ENCODE data around the gene NPY2R.

The NPY2R gene

DNA sequence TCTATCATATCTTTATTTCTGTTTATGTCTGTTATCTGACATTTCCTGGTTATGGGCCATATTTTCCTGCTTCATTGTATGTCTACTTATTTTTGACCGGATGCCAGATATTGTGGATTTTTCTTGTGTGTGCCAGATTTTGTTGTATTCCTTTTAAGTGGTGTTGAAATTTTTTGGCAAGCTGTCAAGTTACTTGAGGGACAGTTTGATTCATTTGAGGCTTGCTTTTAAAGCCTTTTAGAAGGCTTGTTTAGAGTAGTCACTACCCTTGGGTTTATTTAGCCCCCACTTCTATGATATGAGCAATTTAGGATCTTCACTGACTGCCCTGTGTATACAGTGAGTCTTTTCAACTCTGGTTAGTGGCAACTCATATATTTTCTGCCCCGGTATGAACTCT is 29.2 kb upstream of the NPY2R start:
- TF ChIP-seq, protein P1, sequence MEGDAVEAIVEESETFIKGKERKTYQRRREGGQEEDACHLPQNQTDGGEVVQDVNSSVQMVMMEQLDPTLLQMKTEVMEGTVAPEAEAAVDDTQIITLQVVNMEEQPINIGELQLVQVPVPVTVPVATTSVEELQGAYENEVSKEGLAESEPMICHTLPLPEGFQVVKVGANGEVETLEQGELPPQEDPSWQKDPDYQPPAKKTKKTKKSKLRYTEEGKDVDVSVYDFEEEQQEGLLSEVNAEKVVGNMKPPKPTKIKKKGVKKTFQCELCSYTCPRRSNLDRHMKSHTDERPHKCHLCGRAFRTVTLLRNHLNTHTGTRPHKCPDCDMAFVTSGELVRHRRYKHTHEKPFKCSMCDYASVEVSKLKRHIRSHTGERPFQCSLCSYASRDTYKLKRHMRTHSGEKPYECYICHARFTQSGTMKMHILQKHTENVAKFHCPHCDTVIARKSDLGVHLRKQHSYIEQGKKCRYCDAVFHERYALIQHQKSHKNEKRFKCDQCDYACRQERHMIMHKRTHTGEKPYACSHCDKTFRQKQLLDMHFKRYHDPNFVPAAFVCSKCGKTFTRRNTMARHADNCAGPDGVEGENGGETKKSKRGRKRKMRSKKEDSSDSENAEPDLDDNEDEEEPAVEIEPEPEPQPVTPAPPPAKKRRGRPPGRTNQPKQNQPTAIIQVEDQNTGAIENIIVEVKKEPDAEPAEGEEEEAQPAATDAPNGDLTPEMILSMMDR (IDR thresholded peaks at IDR 0.05; ENCODE audit: control insufficient read depth, insufficient read depth, low read depth, low read length, missing control alignments), result no peak
- no peak overlapping the region for H3K4me3 ChIP-seq (ENCODE audit: control insufficient read depth, low read depth, low read length)
- DNase-seq (ENCODE audit: low read depth), result no peak

DNA sequence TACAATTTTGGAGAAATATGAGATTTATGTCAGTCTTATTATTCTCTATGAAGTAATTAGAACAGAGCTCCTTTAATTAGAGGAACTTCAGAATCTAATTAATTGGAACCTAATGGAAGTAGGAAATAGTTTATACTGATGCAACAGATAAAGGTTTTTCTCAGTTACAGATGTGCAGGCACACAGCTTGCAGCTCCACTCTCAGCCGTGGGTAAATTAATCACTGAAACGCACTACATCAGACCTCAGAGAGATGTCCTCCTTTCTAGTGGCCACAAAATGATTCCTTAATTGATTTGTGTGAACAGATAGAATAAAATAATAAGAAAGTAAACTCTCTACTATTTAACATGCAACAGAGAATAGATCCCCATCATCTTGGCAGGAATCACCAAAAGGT is 21.5 kb upstream of the NPY2R start:
- DNase-seq (ENCODE audit: low read depth), result no peak
- TF ChIP-seq, protein P1 (IDR thresholded peaks at IDR 0.05; ENCODE audit: control insufficient read depth, insufficient read depth, low read depth, low read length, missing control alignments), result no peak
- no peak overlapping the region for H3K4me3 ChIP-seq (ENCODE audit: control insufficient read depth, low read depth, low read length)

DNA sequence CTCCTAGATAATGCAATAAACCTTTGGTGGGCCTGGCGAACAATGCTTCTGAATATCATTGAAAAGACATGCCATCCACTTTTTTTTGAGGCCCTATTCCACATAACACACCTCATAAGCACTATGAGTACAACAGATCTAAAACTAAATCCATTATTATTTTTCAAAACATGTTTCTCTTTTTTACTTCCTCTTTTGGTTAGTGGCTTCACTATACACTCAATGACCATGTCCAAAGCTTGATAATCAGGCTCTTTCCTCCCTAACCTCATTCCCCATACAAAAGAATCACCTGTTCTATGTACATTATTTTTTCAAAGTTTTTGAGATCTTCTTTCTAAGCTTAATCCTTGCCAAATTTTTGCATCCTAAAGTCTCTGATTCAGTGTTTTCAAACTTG is 20.4 kb upstream of the NPY2R start:
- TF ChIP-seq, protein P1 (IDR thresholded peaks at IDR 0.05; ENCODE audit: control insufficient read depth, insufficient read depth, low read depth, low read length, missing control alignments), result no peak
- H3K4me3 ChIP-seq (ENCODE audit: control insufficient read depth, low read depth, low read length), result no peak overlapping the region
- DNase-seq (ENCODE audit: low read depth), result no peak

DNA sequence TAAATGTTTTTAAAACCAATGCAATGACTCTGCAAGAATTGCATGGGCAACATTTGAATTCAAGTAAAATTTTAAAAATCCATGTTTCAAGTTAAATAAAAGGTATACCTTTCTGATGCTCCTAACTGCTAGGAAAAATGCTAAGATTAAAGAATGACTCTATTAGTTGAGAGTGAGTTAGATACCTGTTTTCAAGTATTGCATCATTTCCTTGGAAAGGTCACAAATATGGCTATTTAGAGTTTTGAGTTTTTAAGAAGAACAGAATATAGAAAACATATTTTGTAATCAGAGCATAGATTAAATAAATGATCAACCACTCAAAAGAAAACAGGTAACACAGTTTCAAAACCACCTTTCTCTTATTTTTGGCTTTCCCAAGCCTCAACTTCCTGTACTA is 18.3 kb upstream of the NPY2R start:
- DNase-seq (ENCODE audit: low read depth), result no peak
- H3K4me3 ChIP-seq (ENCODE audit: control insufficient read depth, low read depth, low read length), result no peak overlapping the region
- TF ChIP-seq, protein P1 (IDR thresholded peaks at IDR 0.05; ENCODE audit: control insufficient read depth, insufficient read depth, low read depth, low read length, missing control alignments), result no peak

DNA sequence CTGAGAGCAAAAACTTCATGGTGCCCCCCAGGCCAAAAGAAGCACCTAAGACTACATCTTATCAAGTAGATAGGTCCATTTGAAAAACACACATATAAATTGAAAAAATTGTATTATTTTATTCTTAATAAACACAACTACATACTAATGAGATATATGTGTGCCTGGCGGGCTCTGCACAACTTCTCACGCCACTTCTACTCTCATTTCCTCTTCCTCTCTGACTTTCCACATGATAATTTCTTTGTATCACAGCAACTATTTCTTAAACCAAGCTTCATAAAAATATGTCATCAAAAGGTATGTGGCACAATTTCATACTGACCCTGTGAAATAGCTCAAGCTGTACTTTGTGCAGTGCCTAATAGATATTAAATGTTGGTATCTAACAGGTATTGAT is 10.7 kb upstream of the NPY2R start:
- TF ChIP-seq, protein P1 (IDR thresholded peaks at IDR 0.05; ENCODE audit: control insufficient read depth, insufficient read depth, low read depth, low read length, missing control alignments), result no peak
- H3K4me3 ChIP-seq (ENCODE audit: control insufficient read depth, low read depth, low read length), result no peak overlapping the region
- DNase-seq (ENCODE audit: low read depth), result no peak

DNA sequence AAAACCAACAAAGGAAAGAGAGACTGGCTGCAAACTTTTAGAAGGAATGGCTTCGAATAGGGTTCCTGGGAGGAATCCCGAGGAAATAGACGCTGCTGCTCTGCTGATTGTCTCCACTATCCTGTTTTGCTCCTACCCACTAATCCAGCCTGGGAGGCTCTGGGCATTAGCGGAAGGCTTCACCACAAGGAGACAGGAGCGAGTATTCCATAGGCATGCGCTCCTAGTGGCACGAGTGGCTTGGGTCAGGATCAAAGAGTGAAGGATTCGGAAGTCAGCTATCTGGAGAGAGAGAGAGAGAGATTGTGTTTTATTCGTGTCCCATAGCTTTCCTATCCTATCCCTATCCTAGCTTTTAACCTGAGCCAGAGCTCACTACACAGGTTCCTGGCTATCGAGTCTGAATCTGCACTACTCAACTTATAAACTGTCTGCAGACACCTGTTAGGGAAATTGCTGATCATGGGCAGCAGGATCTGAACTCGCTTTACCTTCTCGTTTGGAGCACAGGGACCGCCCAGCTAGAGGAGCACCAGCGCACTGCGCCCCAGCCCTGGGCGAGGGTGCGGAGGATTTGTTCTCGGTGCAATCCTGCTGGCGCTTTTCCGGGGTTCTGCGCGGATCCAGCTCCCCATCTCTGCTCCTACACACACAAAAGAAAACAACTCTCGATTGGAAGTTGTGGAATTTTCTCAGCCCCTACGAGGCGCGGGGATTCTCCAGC is 740 bp upstream of the NPY2R start:
- no peak for DNase-seq (ENCODE audit: low read depth)
- H3K4me3 ChIP-seq (ENCODE audit: control insufficient read depth, low read depth, low read length), result no peak overlapping the region
- TF ChIP-seq, protein P1 (IDR thresholded peaks at IDR 0.05; ENCODE audit: control insufficient read depth, insufficient read depth, low read depth, low read length, missing control alignments), result no peak
